Muscle of arm (tissue), 12 donors: Measurements from ENCODE around the gene TPRX1. TPM values are rescaled to one million over a fixed set of nuclear protein-coding genes. Genes with fewer than 3 reads are reported as not detected.
"Not testable (repeated sequence)": the region's sequence is repeated elsewhere in the genome, so short reads cannot be mapped to it uniquely, and the experiment has no call there.

Experiments
- DNase-seq: peaks from one replicate; pipeline ENCODE4 v3.0.0-alpha.2; 2013
- polyA plus RNA-seq, 12 donors: library from polyadenylated mRNA; unstranded; fragments of 120-200 nt; gene quantifications; one replicate each; pipeline ENCODE4 v1.2.1, GENCODE V29; 2013; ENCODE audit not compliant: insufficient read length in 12 of 12

Gene TPRX1
- polyA plus RNA-seq, 12 donors, result 0.09 TPM; not detected in 11

- DNase-seq, result no peak
Measured at GRCh38 chr19:47767349-47767748, 37.0 kb downstream of the TPRX1 start.

GRCh38 chr19:47766670-47767069 is 37.7 kb downstream of the TPRX1 start:
- no peak for DNase-seq

DNA sequence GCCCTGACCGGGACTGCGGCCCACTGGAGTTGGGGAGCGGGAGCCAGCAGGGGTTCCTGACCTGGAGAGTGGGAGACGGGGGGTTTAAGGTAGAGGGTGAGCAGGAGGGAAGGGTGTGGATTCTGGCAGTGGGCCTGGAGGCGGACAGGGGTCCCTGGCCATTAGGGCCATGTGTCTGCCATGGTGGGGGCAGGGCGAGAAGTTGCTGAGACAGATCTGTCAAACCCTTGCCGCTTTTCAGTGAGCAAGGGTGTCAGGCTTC is 38.1 kb downstream of the TPRX1 start:
- DNase-seq, result no peak

DNA sequence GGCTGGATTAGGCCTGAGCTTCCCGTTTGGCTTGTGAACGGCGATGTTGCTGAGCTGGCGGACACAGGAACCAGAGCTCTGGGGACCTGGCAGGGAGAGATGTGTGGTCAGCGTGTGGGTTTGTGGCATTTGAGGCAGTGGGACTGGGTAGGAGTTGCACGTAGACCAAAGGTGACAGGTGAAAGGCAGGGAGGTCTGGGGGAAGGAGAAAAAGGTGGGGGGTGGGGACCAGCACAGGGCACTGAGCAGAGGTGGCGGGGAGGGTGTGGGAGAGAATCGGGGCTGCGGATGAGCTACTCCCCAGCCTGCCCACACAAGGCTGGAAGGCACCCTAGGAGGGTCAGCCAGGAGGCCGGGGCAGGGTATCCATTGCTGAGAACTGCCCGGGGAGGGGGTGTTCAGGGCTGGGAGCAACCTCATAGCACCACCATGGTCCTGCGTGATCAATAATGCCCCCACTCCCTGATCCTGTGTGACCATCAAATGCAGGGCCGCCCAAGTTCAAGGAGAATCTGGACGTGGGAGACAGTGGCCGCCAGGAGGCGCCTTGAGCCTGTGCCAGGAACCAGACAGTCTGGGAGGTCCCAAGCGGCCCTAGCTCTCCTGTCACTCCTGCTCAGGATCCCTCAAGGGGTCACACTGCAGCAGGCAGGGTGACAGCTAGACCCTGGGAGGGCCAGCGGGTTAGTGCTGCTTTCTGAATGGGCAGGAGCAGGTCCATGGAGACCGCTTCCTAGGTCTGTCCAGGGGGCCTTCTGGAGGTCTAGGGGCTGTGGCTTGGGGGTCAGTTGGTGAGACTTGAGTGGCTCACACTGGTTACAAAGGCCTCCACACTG is 38.6 kb downstream of the TPRX1 start:
- DNase-seq, result no peak

DNA sequence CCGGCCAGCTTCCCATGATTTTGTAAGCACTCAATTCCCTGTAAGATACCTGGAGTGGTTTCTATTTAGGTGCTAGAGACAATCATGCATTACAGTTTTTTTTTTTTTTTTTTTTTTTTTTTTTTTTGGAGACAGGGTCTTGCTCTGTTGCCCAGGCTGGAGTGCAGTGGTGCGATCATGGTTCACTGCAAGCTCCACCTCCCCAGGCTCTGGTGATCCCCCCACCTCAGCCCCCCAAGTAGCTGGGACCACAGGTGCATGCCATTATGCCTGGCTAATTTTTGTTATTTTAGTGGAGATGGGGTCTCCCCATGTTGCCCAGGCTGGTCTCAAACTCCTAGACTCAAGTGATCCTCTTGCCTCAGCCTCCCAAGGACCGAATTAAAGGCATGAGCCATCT is 39.6 kb downstream of the TPRX1 start:
- DNase-seq, result not testable (repeated sequence)

DNA sequence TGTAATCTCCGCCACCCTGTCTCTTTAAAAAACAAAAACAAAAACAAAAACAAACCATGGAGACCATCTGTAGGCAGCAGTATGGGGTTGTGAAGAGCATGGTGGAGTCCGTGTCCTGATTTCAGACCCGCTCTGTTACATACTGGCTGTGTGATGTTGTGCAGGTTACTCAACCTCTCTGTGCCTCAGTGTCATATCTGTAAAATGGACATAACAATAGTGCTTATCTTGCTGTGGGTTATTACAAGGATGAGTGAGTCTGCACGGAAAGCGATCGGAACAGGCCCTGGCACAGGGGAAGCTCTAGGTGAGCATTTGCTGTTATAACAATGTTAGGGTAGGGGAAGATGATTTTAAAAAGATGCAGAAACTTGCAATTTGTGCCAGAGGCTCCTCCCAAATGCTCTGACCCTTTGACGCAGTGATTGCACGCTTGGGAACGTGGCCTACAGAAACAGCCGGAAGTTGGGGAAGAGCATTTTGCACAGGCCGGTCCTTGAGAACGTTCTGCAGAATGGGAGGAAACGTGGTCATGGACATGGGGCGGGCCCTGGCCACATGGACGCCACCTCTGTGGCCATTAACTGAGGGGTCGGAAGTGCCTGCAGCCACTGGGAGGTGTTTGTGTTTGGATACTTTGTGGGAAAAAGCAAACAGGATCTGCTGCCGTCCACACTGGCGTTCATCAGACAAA is 41.6 kb downstream of the TPRX1 start:
- no peak for DNase-seq

DNA sequence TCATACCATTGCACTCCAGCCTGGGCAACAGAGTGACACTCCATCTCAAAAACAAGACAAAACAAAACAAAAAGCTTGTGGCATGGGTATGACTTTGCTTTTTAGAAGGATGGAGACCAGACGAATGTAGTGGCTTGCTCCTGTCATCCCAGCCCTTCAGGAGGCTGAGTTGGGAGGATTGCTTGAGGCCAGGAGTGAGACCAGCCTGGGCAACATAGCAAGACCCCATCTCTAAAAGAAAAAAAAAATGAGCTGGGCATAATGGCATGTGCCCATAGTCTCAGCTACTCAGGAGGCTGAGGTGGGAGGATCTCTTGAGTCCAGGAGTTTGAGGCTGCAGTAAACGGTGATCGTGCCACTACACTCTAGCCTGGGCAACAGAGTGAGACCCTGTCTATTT is 42.2 kb downstream of the TPRX1 start:
- no peak for DNase-seq

GRCh38 chr19:47761566-47761965 is 42.8 kb downstream of the TPRX1 start:
- no peak for DNase-seq

DNA sequence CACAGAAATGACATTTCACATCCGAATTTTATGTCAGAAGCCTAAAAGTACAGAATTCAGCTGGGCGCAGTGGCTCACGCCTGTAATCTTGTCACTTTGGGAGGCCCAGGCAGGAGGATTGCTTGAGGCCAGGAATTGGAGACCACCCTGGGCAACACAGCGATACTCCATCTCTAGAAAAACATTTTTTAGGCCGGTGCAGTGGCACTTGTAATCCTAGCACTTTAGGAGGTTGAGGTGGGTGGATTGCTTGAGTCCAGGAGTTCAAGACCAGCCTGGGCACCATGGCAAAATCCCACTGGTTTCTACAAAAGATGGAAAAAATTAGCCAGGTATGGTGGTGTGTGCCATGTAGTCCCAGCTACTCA is 43.7 kb downstream of the TPRX1 start:
- no peak for DNase-seq

- DNase-seq, result no peak
Measured at GRCh38 chr19:47758443-47758804, 45.9 kb downstream of the TPRX1 start.

DNA sequence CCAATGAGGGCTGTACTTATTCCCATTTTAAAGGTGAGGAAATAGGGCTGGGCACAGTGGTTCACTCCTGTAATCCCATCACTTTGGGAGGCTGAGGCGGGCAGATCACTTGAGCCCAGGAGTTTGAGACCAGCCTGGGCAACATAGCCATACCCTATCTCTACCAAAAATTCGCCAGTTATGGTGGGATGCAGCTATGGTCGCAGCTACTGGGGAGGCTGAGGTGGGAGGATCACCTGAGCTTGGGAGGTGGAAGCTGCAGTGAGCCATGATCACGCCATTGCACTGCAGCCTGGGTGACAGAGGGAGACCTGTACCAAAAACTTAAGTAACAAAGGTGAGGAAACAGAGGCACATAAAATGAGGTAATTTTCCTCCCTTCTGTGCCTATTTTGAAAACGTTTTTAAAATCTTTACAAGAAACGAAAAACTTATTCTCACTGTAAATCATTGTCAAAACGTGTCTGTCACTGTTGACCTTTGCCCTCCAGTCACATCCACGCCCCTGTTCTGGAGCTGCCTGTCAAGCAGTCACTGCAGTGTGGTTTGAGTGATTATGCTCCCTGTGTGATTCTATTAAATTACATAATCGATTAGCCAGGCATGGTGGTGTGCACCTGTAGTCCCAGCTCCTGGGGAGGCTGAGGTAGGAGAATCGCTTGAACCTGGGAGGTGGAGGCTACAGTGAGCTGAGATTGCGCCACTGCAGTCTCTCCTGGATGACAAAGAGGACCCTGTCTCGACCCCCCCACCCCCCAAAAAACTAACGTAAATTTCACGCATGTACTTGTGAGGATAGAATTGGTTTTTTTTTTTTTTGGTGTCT is 46.5 kb downstream of the TPRX1 start:
- DNase-seq, result no peak

GRCh38 chr19:47756953-47757608 is 47.3 kb downstream of the TPRX1 start:
- no peak for DNase-seq

DNA sequence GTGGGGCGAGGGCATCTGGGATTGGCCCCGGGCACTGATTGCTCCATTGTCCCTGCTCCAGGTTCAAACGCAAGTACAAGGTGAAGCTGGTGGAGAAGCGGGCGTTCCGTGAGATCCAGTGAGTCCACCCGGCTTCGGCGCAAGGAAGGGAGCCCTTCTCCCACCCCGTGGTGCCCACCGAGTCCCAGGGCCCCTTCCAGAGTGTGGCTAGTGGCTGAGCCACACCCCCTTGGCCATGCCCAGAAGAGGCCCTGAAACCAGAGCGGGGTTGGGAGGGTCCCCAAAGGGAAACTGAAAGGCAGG is 47.8 kb downstream of the TPRX1 start:
- no peak for DNase-seq

DNA sequence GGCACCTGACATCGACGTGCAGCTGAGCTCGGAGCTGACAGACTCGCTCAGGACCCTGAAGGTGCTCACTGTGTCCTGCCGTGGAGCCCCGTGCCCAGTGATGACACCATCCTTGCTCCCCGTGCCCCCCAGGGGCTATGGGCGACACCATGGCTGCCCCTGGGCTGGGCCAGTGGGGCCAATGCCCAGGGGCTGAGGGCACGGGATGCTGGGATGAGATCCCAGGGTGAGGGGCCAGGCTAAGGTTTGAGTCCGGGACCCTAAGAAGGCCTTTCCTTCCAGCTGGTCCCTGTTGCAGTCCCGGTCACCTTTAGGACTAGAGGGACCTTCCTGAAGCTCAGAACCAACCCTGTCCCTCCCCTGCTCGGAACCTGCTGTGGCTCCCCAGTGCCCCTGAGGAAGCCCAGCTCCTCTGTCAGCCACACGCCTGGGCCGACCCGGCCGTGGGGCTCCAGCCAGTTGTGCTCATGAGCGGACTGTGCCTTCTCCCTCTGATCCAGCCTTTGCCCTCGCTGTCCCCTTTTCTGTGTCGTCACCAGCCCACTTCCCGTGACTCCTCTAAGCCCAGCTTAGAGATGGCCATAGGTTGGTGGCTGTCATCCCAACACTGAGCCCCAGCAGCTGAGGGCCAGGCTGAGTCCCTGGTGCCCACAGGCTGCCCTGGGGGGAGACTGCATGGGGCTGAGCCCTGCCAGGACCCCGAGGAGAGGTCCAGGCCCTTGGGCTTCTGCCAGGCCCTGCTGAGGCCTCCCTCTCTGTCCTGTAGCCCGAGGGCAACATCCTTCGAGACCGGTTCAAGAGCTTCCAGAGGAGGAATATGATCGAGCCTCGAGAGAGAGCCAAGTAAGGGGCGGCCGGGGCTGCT is 48.4 kb downstream of the TPRX1 start:
- no peak for DNase-seq

- DNase-seq, result no peak
Measured at GRCh38 chr19:47755065-47755761, 49.1 kb downstream of the TPRX1 start.

DNA sequence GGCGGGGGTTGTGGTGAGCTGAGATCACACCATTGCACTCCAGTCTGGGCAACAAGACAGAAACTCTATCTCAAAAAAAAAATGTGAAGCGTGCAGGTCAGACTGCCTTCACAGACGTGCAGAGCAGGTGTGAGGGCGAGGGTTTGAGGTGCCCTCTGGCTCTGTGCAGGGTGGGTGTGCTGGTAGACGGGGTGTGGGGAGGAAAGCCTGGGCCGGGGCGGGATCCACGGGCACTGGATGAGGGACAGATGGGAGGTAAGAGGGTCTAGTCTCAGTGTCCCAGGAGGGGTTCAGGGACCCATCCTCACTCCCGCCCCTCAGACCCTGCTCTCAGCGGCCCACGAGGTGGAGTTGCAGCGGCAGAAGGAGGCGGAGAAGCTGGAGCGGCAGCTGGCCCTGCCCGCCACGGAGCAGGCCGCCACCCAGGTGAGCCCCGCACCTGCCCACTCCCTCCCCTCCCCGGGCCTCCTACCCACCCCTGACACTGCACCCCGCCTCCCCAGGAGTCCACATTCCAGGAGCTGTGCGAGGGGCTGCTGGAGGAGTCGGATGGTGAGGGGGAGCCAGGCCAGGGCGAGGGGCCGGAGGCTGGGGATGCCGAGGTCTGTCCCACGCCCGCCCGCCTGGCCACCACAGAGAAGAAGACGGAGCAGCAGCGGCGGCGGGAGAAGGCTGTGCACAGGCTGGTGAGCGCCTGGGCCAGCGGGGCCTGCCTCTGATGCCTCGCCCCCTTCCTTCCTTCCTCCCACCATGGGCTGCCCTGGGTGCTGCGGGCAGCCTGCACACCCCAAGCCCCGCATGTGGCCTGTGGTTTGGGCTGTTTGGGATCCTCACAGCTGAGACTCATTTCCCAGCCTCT is 49.9 kb downstream of the TPRX1 start:
- DNase-seq, result no peak

DNA sequence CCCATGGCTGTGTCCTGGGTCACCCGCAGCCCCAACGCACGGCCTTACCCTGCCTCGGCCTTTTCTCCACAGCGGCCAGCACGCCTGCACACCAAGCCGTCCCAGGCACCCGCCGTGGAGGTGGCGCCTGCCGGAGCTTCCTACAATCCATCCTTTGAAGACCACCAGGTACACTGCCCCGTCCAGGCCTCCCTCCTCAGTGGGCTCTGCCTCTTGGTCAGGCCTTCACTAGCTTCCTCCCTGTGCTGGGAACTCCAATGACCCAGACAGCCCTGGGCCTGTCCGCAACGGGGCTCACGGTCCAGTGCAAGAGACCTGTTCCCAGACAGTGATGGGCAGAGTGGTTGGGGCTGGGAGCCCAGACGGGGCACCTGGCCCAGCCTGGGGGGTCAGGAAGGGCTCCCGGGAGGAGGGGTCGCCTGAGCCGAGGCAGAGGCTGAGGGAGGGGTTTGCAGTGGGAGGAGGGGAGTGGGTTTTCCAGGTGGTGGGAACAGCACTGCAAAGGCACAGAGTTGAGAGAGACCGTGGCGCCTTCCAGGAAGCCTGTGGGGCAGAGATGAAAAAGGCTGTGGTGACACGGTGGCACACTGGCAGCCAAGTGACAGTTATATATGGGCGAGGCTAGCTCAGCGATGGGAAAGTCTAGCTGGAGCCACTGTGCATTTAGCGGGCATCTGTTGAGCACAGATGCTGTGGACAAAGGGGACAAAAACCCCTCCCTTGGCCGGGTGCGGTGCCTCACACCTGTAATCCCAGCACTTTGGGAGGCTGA is 51.7 kb downstream of the TPRX1 start:
- no peak for DNase-seq
